SK-N-SH (cell line): ENCODE measurements around the gene SLC49A3. TPM values are rescaled to one million over a fixed set of nuclear protein-coding genes. Genes with fewer than 3 reads are reported as not detected.

Experiments used
- CTCF ChIA-PET: fragments of 300-600, 350-600 bp; formaldehyde crosslinking; extraction: SDS; loops from one replicate; lab custom pipeline; 2021; lab: Yijun Ruan, JAX
- POLR2A ChIA-PET: fragments of 350-600 bp; sonication (Branson Sonifier 250); formaldehyde crosslinking; extraction: SDS; loops from one replicate; lab custom pipeline; 2020; ENCODE audit warnings: antibody characterized with exemption, inconsistent platforms; lab: Yijun Ruan, JAX
- DNase-seq: peaks from one replicate; pipeline ENCODE4 v3.0.0; 2012
- H2AFZ ChIP-seq: fragments of 200-600 bp; sonication (generic); 2 replicates; pipeline ENCODE4 v1.8.1; 2016; ENCODE audit warnings: antibody characterized with exemption, mild to moderate bottlenecking, low read depth
- H3F3A ChIP-seq: fragments of 200-600 bp; sonication (generic); replicated peaks from 2 replicates; pipeline ENCODE3; 2016; ENCODE audit warnings: antibody characterized with exemption, mild to moderate bottlenecking; ENCODE audit not compliant: insufficient read depth
- H3K27ac ChIP-seq, 2 experiments: fragments of 200-500 bp in 1 of 2; fragments of 200-600 bp in 1 of 2; sonication (Bioruptor generic) in 1 of 2; sonication (generic), shearing (Covaris generic) in 1 of 2; 2 replicates each; pipeline versions ENCODE4 v1.5.1 to v1.6.1; 2014 to 2016; ENCODE audit warnings: low read depth in 2 of 2, inconsistent platforms in 1 of 2, low read length in 1 of 2, mild to moderate bottlenecking in 1 of 2, mixed read lengths in 1 of 2
- H3K27me3 ChIP-seq: fragments of 200-600 bp; sonication (generic), shearing (Covaris generic); 2 replicates; pipeline ENCODE4 v1.6.1; 2016; ENCODE audit warnings: mixed run types; ENCODE audit not compliant: insufficient read depth
- H3K36me3 ChIP-seq, 2 experiments: fragments of 200-500 bp in 1 of 2; fragments of 200-600 bp in 1 of 2; sonication (Bioruptor generic) in 1 of 2; sonication (generic) in 1 of 2; replicated peaks in 1 of 2; 2 replicates each; pipeline versions ENCODE3 to v1.5.1; 2014 to 2016; ENCODE audit warnings: low read length in 1 of 2, mild to moderate bottlenecking in 1 of 2; ENCODE audit not compliant: insufficient read depth in 2 of 2, control insufficient read depth in 1 of 2
- H3K4me1 ChIP-seq, 2 experiments: fragments of 200-500 bp in 1 of 2; fragments of 200-600 bp in 1 of 2; sonication (Bioruptor generic) in 1 of 2; sonication (generic), shearing (Covaris generic) in 1 of 2; 2 replicates each; pipeline versions ENCODE4 v1.5.1 to v1.6.1; 2014 to 2016; ENCODE audit warnings: low read depth in 1 of 2, low read length in 1 of 2, mixed run types in 1 of 2; ENCODE audit not compliant: insufficient read depth in 2 of 2, control insufficient read depth in 1 of 2
- H3K4me2 ChIP-seq: fragments of 200-600 bp; sonication (generic), shearing (Covaris generic); 2 replicates; pipeline ENCODE4 v1.6.1; 2017; ENCODE audit warnings: mixed run types
- H3K4me3 ChIP-seq, 2 experiments: fragments of 200-500 bp in 1 of 2; fragments of 200-600 bp in 1 of 2; sonication (Bioruptor generic) in 1 of 2; sonication (generic), shearing (Covaris generic) in 1 of 2; 2 replicates each; pipeline versions ENCODE4 v1.5.1 to v1.8.1; 2014 to 2016; ENCODE audit warnings: low read depth in 2 of 2, inconsistent platforms in 1 of 2, low read length in 1 of 2, mild to moderate bottlenecking in 1 of 2, mixed read lengths in 1 of 2, moderate library complexity in 1 of 2
- H3K79me2 ChIP-seq: fragments of 200-600 bp; sonication (generic); 2 replicates; pipeline ENCODE4 v1.8.1; 2017; ENCODE audit warnings: mild to moderate bottlenecking; ENCODE audit not compliant: insufficient read depth
- H3K9ac ChIP-seq: fragments of 200-600 bp; sonication (generic); 2 replicates; pipeline ENCODE4 v1.6.1; 2017; ENCODE audit warnings: mixed run types
- H3K9me2 ChIP-seq: fragments of 200-600 bp; sonication (generic); 2 replicates; pipeline ENCODE4 v1.6.1; 2017; ENCODE audit warnings: mixed run types
- H3K9me3 ChIP-seq: fragments of 200-600 bp; sonication (generic); 2 replicates; pipeline ENCODE4 v1.6.1; 2017; ENCODE audit warnings: mixed run types, mild to moderate bottlenecking, moderate library complexity
- H4K20me1 ChIP-seq: fragments of 200-600 bp; sonication (generic); 2 replicates; pipeline ENCODE4 v1.6.1; 2017; ENCODE audit warnings: mild to moderate bottlenecking, mixed run types; ENCODE audit not compliant: insufficient read depth
- CTCF ChIP-seq: fragments of 200-600 bp; sonication (generic); IDR thresholded peaks from 2 replicates; pipeline ENCODE4 v1.6.1; 2017; ENCODE audit warnings: antibody characterized with exemption, mild to moderate bottlenecking, moderate library complexity
- GABPA ChIP-seq: IDR thresholded peaks from 2 replicates; pipeline ENCODE4 v1.4.0; 2012; ENCODE audit warnings: low read depth, mild to moderate bottlenecking
- RCOR1 ChIP-seq: fragments of 150-350 bp; IDR thresholded peaks from 2 replicates; pipeline ENCODE4 v1.6.1; 2017; ENCODE audit warnings: antibody characterized with exemption, low read length
- REST ChIP-seq: IDR thresholded peaks from 2 replicates; pipeline ENCODE4 v1.6.1; 2012; ENCODE audit warnings: mild to moderate bottlenecking, low read depth, low read length, moderate library complexity
- WGBS: methylation state at CpG from one replicate; pipeline ENCODE4 v1.1.6; 2017; ENCODE audit warnings: low lambda C conversion rate; 5-methylcytosine and 5-hydroxymethylcytosine counted together
- polyA plus RNA-seq, 3 experiments: library from polyadenylated mRNA; depleted of rRNA; stranded (reverse); fragments of >200 nt; gene quantifications; 2 replicates each; pipeline ENCODE4 v1.2.3, GENCODE V29; 2012

Gene SLC49A3
- polyA plus RNA-seq, 1 of the 3 experiments (the other 2 are of a cell fraction) = 0.05 TPM

DNA sequence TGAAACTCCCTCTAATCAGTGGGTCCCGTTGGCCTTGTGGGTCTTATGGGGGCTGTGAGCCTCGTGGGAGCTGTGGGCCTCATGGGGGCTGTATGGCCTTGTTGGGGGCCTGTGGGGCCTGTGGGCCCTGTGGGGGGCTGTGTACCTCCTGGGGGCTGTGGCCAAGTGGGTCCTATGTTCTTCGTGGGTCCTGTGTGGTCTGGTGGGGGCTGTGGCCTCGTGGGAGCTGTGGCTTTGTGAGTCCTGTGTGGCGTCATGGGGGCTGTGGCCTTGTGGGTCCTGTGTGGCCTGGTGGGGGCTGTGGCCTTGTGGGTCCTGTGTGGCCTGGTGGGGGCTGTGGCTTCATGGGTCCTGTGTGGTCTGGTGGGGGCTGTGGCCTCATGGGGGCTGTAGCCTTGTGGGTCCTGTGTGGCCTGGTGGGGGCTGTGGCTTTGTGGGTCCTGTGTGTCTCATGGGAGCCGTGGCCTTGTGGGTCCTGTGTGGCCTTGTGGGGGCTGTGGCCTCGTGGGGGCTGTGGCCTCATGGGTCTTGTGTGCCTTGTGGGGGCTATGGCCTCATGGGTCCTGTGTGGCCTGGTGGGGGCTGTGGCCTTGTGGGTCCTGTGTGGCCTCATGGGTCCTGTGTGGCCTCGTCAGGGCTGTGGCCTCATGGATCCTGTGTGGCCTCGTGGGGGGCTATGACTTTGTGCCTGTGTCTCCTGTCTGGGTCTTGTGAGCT, 24.1 kb upstream of the SLC49A3 start:
- Histone ChIP-seq H3K79me2 (peaks cover 81% of the 10 kb centered on the region), H3K4me2 (no peak overlapping the region), H3K9me3 (no peaks in the 10 kb centered on the region), H2AFZ (no peak overlapping the region), H3K9ac (no peak overlapping the region), H3K9me2 (no peaks in the 10 kb centered on the region), H3K27me3 (no peaks in the 10 kb centered on the region), H3K4me1 (peaks cover 0 to 17% of the 10 kb centered on the region in 2 experiments; a peak in 2 of 4 replicates), H3K27ac (no peak overlapping the region), H4K20me1 (peaks cover 74% of the 10 kb centered on the region), H3K36me3 (peaks cover 4 to 10% of the 10 kb centered on the region in 2 experiments), H3F3A (peaks cover 3% of the 10 kb centered on the region), H3K4me3 (no peak overlapping the region)
- ChIA-PET POLR2A (no interaction called here), CTCF (interaction anchor here (1.5 to 1.7 kb wide), 2 partner anchors 11 to 28 kb away, joined by 3 to 6 read pairs; no protein-coding TSS in a partner anchor)
- WGBS = 84% methylated on average over 7 of the region's 9 CpGs
- no peak for TF ChIP-seq REST
- no peak for DNase-seq

- Histone ChIP-seq H3K79me2 (peaks cover 80% of the 10 kb centered on the region), H3F3A (peaks cover 3% of the 10 kb centered on the region), H3K27ac (no peak overlapping the region), H3K9ac (no peak overlapping the region), H3K4me2 (no peak overlapping the region), H3K4me3 (no peak overlapping the region), H3K9me2 (no peaks in the 10 kb centered on the region), H3K9me3 (no peaks in the 10 kb centered on the region), H3K36me3 (peaks cover 4 to 10% of the 10 kb centered on the region in 2 experiments), H4K20me1 (peaks cover 71% of the 10 kb centered on the region), H3K27me3 (no peaks in the 10 kb centered on the region), H2AFZ (no peak overlapping the region), H3K4me1 (peaks cover 0 to 21% of the 10 kb centered on the region in 2 experiments; a peak in 2 of 4 replicates)
- 91% methylated on average over 3 of the region's 3 CpGs for WGBS
- TF ChIP-seq GABPA (no peak), RCOR1 (no peak), CTCF (no peak)
- CTCF ChIA-PET = no interaction called here
- POLR2A ChIA-PET = no interaction called here
- no peak for DNase-seq
These were observed 23.1 kb upstream of the SLC49A3 start for GRCh38 chr4:712093-712492.
